Thyroid gland (tissue), 4 donors: Measurements from ENCODE around the gene CNTNAP5.

Experiments
- CTCF ChIP-seq, 6 experiments: fragments of 200-600 bp in 3 of 6; fragments of 450-650 bp in 3 of 6; sonication (generic) in 3 of 6; IDR thresholded peaks; one replicate each; pipeline ENCODE4 v1.5.1; 2016 to 2019; ENCODE audit warnings: antibody characterized with exemption in 6 of 6, mild to moderate bottlenecking in 2 of 6, inconsistent platforms in 1 of 6, moderate library complexity in 1 of 6
- POLR2A ChIP-seq, 2 donors: fragments of 450-650 bp; IDR thresholded peaks; one replicate each; pipeline ENCODE4 v1.6.1; 2017; ENCODE audit warnings: antibody characterized with exemption in 2 of 2, mild to moderate bottlenecking in 2 of 2, moderate library complexity in 1 of 2

- no peak for TF ChIP-seq CTCF (IDR thresholded peaks at IDR 0.05)
- no peak for TF ChIP-seq POLR2A (IDR thresholded peaks at IDR 0.05)
These were observed 276.8 kb downstream of the CNTNAP5 start for GRCh38 chr2:124301915-124302314.
